ENCODE data around the gene DRC3.
"Not testable (repeated sequence)": the region's sequence is repeated elsewhere in the genome, so short reads cannot be mapped to it uniquely, and the experiment has no call there.

The DRC3 gene

DNA sequence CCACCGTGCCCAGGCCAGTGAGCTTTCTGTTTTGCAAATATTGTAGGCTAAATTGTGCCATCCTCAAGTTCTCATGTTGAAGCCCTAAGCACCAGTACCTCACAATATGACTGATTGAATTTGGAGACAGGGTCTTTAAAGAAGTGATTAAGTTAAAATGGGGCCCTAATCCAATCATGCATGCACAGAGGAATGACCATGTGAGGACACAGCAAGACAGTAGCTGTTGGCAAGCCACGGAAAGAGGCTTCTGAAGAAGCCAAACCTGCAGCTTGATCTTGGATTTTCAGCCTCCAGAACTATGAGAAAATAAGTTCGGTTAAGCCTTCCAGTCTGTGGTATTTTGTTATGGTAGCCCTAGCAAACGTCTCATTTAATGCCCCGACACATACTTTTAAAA lies 25.4 kb upstream of the DRC3 start:
- TF ChIP-seq, protein P1, sequence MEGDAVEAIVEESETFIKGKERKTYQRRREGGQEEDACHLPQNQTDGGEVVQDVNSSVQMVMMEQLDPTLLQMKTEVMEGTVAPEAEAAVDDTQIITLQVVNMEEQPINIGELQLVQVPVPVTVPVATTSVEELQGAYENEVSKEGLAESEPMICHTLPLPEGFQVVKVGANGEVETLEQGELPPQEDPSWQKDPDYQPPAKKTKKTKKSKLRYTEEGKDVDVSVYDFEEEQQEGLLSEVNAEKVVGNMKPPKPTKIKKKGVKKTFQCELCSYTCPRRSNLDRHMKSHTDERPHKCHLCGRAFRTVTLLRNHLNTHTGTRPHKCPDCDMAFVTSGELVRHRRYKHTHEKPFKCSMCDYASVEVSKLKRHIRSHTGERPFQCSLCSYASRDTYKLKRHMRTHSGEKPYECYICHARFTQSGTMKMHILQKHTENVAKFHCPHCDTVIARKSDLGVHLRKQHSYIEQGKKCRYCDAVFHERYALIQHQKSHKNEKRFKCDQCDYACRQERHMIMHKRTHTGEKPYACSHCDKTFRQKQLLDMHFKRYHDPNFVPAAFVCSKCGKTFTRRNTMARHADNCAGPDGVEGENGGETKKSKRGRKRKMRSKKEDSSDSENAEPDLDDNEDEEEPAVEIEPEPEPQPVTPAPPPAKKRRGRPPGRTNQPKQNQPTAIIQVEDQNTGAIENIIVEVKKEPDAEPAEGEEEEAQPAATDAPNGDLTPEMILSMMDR (IDR thresholded peaks at IDR 0.05; ENCODE audit: low read depth, low read length), result no peak
- no peak for DNase-seq (ENCODE audit: low read depth in 2 of 2)
- H3K4me3 ChIP-seq (replicated peaks in 1 of 2; ENCODE audit: low read depth in 2 of 2, low read length in 2 of 2), result no peak overlapping the region

DNA sequence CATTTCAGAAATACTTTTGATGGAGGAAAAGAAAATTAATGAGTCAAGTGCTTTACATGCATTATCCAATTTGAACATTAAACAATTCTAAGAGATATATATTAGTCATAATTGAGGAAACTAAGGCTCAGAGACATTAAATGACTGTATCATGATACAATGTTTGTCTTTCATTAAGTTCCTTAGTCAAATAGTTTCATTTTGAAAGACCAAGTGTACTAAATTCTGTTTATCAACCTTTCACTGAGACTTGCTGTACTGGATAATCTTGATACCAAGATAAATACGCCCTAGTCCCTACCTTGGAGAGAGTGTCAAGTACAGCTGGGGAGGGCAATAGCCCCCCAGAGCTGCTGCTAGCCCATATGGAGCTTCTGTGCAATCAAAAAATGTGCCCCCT lies 24.7 kb upstream of the DRC3 start:
- no peak overlapping the region for H3K4me3 ChIP-seq (replicated peaks in 1 of 2; ENCODE audit: low read depth in 2 of 2, low read length in 2 of 2)
- DNase-seq (ENCODE audit: low read depth in 2 of 2), result peak in 1 of 2 donors; percentile 45
- TF ChIP-seq, protein P1 (IDR thresholded peaks at IDR 0.05; ENCODE audit: low read depth, low read length), result no peak

DNA sequence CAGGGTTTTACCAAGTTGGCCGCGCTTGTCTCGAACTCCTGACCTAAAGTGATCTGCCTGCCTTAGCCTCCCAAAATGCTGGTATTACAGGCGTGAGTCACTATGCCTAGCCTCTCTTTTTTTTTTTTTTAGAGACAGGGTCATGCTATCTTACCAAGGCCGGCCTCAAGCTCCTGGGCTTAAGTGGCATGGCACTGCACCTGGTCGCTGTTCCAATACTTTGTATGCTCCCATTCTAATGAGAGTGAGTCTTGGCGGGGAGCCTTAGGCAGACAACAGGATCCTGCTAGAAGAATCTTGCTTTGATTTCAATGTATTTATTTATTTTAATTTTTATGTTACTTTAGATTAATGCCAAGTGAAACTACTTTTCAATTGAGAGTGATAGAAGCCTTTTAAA lies 22.3 kb upstream of the DRC3 start:
- no peak for DNase-seq (ENCODE audit: low read depth in 2 of 2)
- no peak overlapping the region for H3K4me3 ChIP-seq (replicated peaks in 1 of 2; ENCODE audit: low read depth in 2 of 2, low read length in 2 of 2)
- TF ChIP-seq, protein P1 (IDR thresholded peaks at IDR 0.05; ENCODE audit: low read depth, low read length), result no peak

DNA sequence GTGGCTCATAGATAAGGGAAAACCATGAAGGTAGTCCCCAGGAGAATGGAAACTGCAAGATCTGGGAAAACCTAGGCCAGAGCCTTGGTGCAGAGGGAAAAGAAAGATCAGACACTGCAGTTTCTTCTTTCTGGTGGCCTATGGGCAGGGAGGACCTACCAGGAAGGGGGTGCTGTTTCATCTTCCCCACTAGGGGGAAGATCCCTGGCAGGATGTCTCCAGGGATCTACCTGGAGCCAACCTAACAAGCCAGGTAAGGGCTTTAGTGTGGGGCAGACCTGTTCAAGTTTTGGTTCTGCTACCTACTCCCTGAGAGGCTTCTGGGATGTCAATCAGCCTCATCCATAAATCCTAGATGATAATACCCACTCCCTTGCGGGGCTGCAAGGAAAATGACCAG lies 21.9 kb upstream of the DRC3 start:
- TF ChIP-seq, protein P1 (IDR thresholded peaks at IDR 0.05; ENCODE audit: low read depth, low read length), result peak; percentile 8
- no peak for DNase-seq (ENCODE audit: low read depth in 2 of 2)
- no peak overlapping the region for H3K4me3 ChIP-seq (replicated peaks in 1 of 2; ENCODE audit: low read depth in 2 of 2, low read length in 2 of 2)

DNA sequence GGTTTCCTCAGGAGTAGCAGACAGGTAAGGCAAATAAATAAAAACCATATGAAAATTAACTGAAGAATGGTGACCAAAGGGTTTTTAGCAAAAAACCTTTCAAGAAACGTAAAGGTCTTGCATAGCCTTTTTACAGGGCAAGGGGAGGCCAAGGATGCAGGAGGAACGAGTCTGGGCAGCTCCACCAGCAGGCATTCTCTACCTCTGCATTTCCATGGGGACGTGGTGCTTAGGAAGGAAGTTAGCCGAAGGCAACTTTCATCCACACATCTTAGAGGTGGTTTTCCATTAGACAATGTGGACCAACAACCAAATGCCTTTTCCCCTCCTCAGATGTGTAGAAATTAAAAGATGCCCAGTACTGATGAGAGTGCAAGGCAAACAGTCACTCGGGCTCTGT lies 21.1 kb upstream of the DRC3 start:
- no peak overlapping the region for H3K4me3 ChIP-seq (replicated peaks in 1 of 2; ENCODE audit: low read depth in 2 of 2, low read length in 2 of 2)
- no peak for DNase-seq (ENCODE audit: low read depth in 2 of 2)
- TF ChIP-seq, protein P1 (IDR thresholded peaks at IDR 0.05; ENCODE audit: low read depth, low read length), result no peak

DNA sequence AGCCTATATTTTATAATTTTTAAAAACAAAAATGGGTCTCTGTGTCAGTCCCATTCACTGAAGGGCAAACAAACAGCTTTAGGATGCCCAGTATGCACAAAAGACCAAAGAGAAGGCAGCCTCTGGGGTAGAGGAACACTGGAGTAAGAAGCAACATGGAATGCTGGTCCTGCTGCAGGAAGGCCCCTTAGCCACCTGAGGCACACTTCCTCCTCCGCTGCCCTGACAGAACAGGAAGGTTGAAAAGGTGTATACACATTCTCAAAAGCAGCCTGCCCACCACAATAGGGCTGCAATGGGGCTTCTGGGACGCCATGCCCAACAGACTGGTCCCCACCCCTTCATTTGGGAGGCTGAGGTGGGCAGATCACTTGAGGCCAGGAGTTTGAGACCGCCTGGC lies 20.0 kb upstream of the DRC3 start:
- H3K4me3 ChIP-seq (replicated peaks in 1 of 2; ENCODE audit: low read depth in 2 of 2, low read length in 2 of 2), result no peak overlapping the region
- DNase-seq (ENCODE audit: low read depth in 2 of 2), result no peak
- TF ChIP-seq, protein P1 (IDR thresholded peaks at IDR 0.05; ENCODE audit: low read depth, low read length), result no peak

DNA sequence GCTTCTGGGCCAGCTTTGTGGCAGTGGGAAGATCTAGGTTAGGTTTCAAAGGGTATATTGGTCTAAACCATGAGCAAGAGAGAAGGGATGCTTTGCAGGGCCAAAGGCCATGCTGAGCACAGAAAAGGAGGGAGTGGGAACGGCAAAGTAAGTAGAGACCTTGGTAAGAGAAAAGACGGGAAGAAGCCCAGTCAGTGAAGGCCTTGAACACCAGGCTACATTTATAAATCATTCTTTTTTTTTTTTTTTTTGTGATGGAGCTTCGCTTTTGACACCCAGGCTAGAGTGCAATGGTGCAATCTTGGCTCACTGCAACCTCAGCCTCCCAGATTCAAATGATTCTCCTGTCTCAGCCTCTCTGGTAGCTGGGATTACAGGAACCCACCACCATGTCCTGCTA lies 18.6 kb upstream of the DRC3 start:
- H3K4me3 ChIP-seq (replicated peaks in 1 of 2; ENCODE audit: low read depth in 2 of 2, low read length in 2 of 2), result no peak overlapping the region
- TF ChIP-seq, protein P1 (IDR thresholded peaks at IDR 0.05; ENCODE audit: low read depth, low read length), result no peak
- no peak for DNase-seq (ENCODE audit: low read depth in 2 of 2)

DNA sequence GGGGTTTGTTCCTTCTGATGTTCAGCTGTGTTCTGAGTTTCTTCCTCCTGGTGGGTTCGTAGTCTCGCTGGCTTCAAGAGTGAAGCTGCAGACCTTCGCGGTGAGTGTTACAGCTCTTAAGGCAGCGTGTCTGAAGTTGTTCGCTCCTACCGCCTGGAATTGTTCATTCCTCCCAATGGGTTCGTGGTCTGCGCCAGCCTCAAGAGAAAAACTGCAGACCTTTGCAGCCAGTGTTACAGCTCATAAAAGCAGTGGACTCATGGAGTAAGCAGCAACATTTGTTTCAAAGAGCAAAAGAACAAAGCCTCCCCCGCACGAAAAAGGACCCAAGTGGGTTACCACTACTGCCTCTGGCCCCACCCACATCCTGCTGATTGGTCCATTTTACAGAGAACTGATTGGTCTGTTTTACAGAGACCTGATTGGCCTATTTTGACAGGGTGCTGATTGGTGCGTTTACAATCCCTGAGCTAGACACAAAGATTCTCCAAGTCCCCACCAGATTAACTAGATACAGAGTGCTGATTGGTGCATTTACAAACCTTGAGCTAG lies 16.8 kb upstream of the DRC3 start:
- H3K4me3 ChIP-seq (replicated peaks in 1 of 2; ENCODE audit: low read depth in 2 of 2, low read length in 2 of 2); DNase-seq (ENCODE audit: low read depth in 2 of 2): not testable (repeated sequence)

All from cardiac fibroblast (primary cell).